HUES64 (cell line): ENCODE results near the gene LHX4.

ENCODE experiments used
- H3K27ac ChIP-seq: 2 replicates; pipeline ENCODE4 v1.7.0; 2013; ENCODE audit warnings: low read depth, low read length, inconsistent platforms
- H3K27me3 ChIP-seq: 2 replicates; pipeline ENCODE4 v1.6.1; 2013; ENCODE audit warnings: mild to moderate bottlenecking, low read length; ENCODE audit not compliant: insufficient read depth
- H3K36me3 ChIP-seq: 2 replicates; pipeline ENCODE4 v1.6.1; 2013; ENCODE audit warnings: mild to moderate bottlenecking, low read length; ENCODE audit not compliant: insufficient read depth
- H3K4me1 ChIP-seq: 2 replicates; pipeline ENCODE4 v1.6.1; 2013; ENCODE audit warnings: mild to moderate bottlenecking, low read length, moderate library complexity; ENCODE audit not compliant: insufficient read depth
- H3K4me3 ChIP-seq: 2 replicates; pipeline ENCODE4 v1.5.1; 2013; ENCODE audit warnings: mild to moderate bottlenecking, low read length, moderate library complexity
- H3K9ac ChIP-seq: 2 replicates; pipeline ENCODE4 v1.6.1; 2013; ENCODE audit warnings: mild to moderate bottlenecking, low read depth, low read length
- H3K9me3 ChIP-seq: 2 replicates; pipeline ENCODE4 v1.6.1; 2013; ENCODE audit warnings: low read depth, low read length; ENCODE audit not compliant: insufficient read depth
- WGBS: fragments of 150-250, 120-280 bp; methylation state at CpG from one replicate; pipeline ENCODE4 v1.1.7; 2013; ENCODE audit warnings: missing lambda C conversion rate; 5-methylcytosine and 5-hydroxymethylcytosine counted together

Gene LHX4

GRCh38 chr1:180278596-180279395, 48.7 kb downstream of the LHX4 start:
- no peak overlapping the region for H3K9ac ChIP-seq
- WGBS = 94% methylated on average over 8 of the region's 9 CpGs
- H3K27me3 ChIP-seq = no peaks in the 10 kb centered on the region
- H3K27ac ChIP-seq = no peak overlapping the region
- H3K4me1 ChIP-seq = peaks cover 9% of the 10 kb centered on the region
- peaks cover 17% of the 10 kb centered on the region for H3K36me3 ChIP-seq
- H3K4me3 ChIP-seq = no peak overlapping the region
- 0 out of 2 replicates have a peak, but pooled peaks cover 10% of the 10 kb centered on the region for H3K9me3 ChIP-seq

DNA sequence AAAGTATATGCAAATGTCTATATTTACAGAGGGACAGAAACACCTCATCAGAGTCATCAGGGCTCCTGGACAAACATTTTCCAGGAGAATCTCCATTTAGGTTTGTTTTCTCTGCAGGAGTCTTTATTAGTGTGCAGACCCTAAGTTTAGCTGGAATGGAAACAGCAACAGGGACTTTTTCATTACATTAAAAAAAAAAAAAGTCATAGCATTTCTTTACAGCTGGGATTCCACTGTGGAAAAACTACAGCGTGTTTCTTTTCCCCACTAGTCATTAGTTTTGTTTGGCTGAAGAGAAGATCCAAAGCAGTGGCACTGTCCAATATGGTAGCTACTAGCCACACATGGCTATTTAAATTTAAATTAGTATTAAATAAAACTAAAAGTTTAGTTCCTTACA, 49.6 kb downstream of the LHX4 start:
- WGBS = 100% methylated on average over 1 of the region's 1 CpG
- Histone ChIP-seq H3K9ac (no peak overlapping the region), H3K4me1 (peaks cover 9% of the 10 kb centered on the region), H3K9me3 (0 out of 2 replicates have a peak, but pooled peaks cover 10% of the 10 kb centered on the region), H3K27ac (no peak overlapping the region), H3K4me3 (no peak overlapping the region), H3K36me3 (peaks cover 17% of the 10 kb centered on the region), H3K27me3 (no peaks in the 10 kb centered on the region)

- Histone ChIP-seq H3K27ac (no peak overlapping the region), H3K4me3 (no peak overlapping the region), H3K4me1 (peaks cover 9% of the 10 kb centered on the region), H3K9me3 (0 out of 2 replicates have a peak, but pooled peaks cover 9% of the 10 kb centered on the region), H3K27me3 (no peaks in the 10 kb centered on the region), H3K9ac (no peak overlapping the region), H3K36me3 (peaks cover 10% of the 10 kb centered on the region)
- WGBS = 69% methylated on average over 2 of the region's 2 CpGs
Observed at GRCh38 chr1:180280617-180281016, 50.6 kb downstream of the LHX4 start.

GRCh38 chr1:180281490-180281889, 51.4 kb downstream of the LHX4 start:
- Histone ChIP-seq H3K4me3 (no peak overlapping the region), H3K4me1 (peaks cover 9% of the 10 kb centered on the region), H3K9me3 (0 out of 2 replicates have a peak, but pooled peaks cover under 1% of the 10 kb centered on the region), H3K27ac (no peak overlapping the region), H3K27me3 (no peaks in the 10 kb centered on the region), H3K9ac (no peak overlapping the region), H3K36me3 (0 out of 2 replicates have a peak, but pooled peaks cover 2% of the 10 kb centered on the region)
- WGBS = 94% methylated on average over 1 of the region's 1 CpG

- Histone ChIP-seq H3K9me3 (no peaks in the 10 kb centered on the region), H3K9ac (no peak overlapping the region), H3K4me1 (peaks cover 9% of the 10 kb centered on the region), H3K27ac (no peak overlapping the region), H3K36me3 (no peaks in the 10 kb centered on the region), H3K4me3 (no peak overlapping the region), H3K27me3 (no peaks in the 10 kb centered on the region)
- 90% methylated on average over 5 of the region's 5 CpGs for WGBS
Observed at GRCh38 chr1:180282401-180283044, 52.5 kb downstream of the LHX4 start.

- H3K9me3 ChIP-seq = no peaks in the 10 kb centered on the region
- peaks cover 6% of the 10 kb centered on the region for H3K36me3 ChIP-seq
- H3K4me3 ChIP-seq = no peak overlapping the region
- no peak overlapping the region for H3K9ac ChIP-seq
- H3K27ac ChIP-seq = no peak overlapping the region
- peaks cover 4% of the 10 kb centered on the region for H3K4me1 ChIP-seq
- WGBS = 97% methylated on average over 4 of the region's 4 CpGs
- no peaks in the 10 kb centered on the region for H3K27me3 ChIP-seq
Observed at GRCh38 chr1:180283098-180283497, 53.0 kb downstream of the LHX4 start.

DNA sequence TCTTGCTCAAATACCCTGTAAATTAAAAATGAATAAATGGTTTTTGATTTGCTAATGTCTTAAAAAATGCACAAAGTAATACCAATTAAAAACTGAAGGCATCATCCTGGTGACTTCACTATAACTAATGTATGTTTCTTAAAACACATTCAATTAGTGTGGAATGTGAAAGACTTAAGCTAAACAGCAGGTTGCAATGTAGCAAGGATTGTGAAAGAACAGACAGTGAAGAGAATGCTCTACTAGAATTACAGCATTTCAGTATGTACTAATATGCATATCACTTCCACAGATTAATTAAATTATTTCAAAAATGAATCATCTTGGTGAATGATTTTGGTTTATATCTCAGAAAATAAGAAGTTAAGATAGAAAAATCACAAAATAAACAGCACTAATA, 56.4 kb downstream of the LHX4 start:
- H3K4me3 ChIP-seq = no peak overlapping the region
- no peaks in the 10 kb centered on the region for H3K9me3 ChIP-seq
- H3K27me3 ChIP-seq = no peaks in the 10 kb centered on the region
- H3K9ac ChIP-seq = no peak overlapping the region
- no peak overlapping the region for H3K27ac ChIP-seq
- H3K36me3 ChIP-seq = peaks cover 6% of the 10 kb centered on the region
- H3K4me1 ChIP-seq = no peaks in the 10 kb centered on the region

DNA sequence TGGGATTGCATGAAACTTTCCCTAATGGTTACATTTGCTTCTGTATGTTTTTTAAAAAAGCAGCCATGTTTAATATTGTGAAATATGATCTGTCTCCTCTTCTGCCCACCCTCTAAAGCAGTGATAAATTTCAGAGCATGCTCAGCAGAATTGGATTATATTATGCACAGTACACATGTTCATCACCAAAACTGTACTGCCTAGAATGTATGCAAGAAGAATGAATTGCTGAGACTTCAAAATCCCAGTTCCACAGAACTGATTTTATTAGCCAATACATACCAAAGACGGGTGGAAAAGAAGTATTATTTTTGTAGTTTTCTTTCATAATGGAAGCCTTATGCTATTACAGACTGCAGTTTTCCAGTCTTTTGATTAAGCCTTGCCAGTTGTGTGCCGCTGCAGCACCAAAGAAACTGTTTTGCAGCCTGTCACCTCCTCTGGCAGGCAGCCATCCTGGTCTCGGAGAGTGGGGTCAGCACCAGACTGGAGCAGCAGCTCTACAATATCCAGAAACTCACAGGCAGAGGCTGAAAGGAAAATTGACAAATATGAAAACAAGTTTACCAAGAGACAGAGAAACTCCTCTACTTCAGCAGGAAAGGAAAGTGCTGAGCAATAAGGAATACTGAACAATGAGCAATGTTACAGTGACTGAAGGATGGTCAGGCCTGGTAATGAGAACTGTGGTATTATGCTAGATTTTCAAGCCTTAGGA, 58.1 kb downstream of the LHX4 start:
- no peak overlapping the region for H3K27ac ChIP-seq

DNA sequence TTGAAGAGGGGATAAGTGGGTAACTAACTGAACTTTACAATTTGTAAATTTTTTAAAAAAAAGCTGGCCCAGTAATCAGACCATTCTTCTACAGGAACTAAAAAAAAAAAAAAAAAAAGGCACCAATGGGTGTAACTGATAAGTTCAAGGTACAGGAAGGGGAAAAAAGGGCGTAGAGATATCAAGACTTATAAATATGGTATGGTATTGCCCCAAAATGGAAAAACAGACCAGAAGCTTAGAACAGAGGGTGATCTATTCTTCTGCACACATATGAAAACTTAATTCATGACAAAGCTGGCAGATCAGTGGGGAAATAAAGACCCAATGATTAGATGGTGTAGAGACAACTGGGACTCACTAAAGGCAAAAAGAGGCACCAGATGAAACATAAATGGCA, 58.9 kb downstream of the LHX4 start:
- WGBS = 90% methylated on average over 1 of the region's 1 CpG
- Histone ChIP-seq H3K9ac (no peak overlapping the region), H3K27ac (no peak overlapping the region), H3K36me3 (peaks cover 6% of the 10 kb centered on the region), H3K4me3 (no peak overlapping the region), H3K27me3 (no peaks in the 10 kb centered on the region), H3K9me3 (no peaks in the 10 kb centered on the region), H3K4me1 (no peaks in the 10 kb centered on the region)

More for the DNA sequence above, 58.1 kb downstream of the LHX4 start:
- no peak overlapping the region for H3K4me3 ChIP-seq
- no peaks in the 10 kb centered on the region for H3K27me3 ChIP-seq
- H3K36me3 ChIP-seq = peaks cover 6% of the 10 kb centered on the region
- no peaks in the 10 kb centered on the region for H3K9me3 ChIP-seq
- WGBS = 90% methylated on average over 3 of the region's 3 CpGs
- H3K9ac ChIP-seq = no peak overlapping the region
- H3K4me1 ChIP-seq = no peaks in the 10 kb centered on the region

GRCh38 chr1:180290265-180291001, 60.4 kb downstream of the LHX4 start:
- WGBS = 94% methylated on average over 6 of the region's 6 CpGs
- no peak overlapping the region for H3K9ac ChIP-seq
- H3K36me3 ChIP-seq = peaks cover 6% of the 10 kb centered on the region
- H3K4me3 ChIP-seq = no peak overlapping the region
- H3K4me1 ChIP-seq = no peaks in the 10 kb centered on the region
- H3K27ac ChIP-seq = no peak overlapping the region
- no peaks in the 10 kb centered on the region for H3K9me3 ChIP-seq
- no peaks in the 10 kb centered on the region for H3K27me3 ChIP-seq
